Panc1 (cell line): ENCODE results near the gene ANKRA2. TPM values are rescaled to one million over a fixed set of nuclear protein-coding genes. Genes with fewer than 3 reads are reported as not detected.

Experiments
- ATAC-seq: fragments of 200-7000 bp; cut with Tn5 transposase; 2 replicates; pipeline ENCODE4 v1.9.1; 2020; ENCODE audit warnings: mild to moderate bottlenecking, moderate library complexity
- BruUV-seq: library from RNA; stranded (reverse); fragments of 400-500 nt; replicated peaks from 2 replicates; lab custom pipeline; 2021; lab: Mats Ljungman, UMichigan
- CTCF ChIA-PET: fragments of 300-600 bp; sonication (Branson Sonifier 250); formaldehyde crosslinking; loops from one replicate; lab custom pipeline; 2022; ENCODE audit warnings: antibody characterized with exemption; lab: Charles Lee
- POLR2A ChIA-PET: fragments of 300-600 bp; sonication (Branson Sonifier 250); formaldehyde crosslinking; loops from one replicate; lab custom pipeline; 2022; ENCODE audit warnings: antibody characterized with exemption; lab: Charles Lee
- DNase-seq: peaks from one replicate; pipeline ENCODE4 v3.0.0-alpha.2; 2010; ENCODE audit warnings: low read depth, low spot score
- H3K27ac ChIP-seq: 2 replicates; pipeline ENCODE4 v1.5.1; 2011; ENCODE audit warnings: mild to moderate bottlenecking, low read length, inconsistent platforms
- H3K27me3 ChIP-seq: fragments of 200-500 bp; sonication (Bioruptor generic); 2 replicates; pipeline ENCODE4 v1.6.0; 2014; ENCODE audit warnings: low read length, inconsistent platforms; ENCODE audit not compliant: control insufficient read depth, insufficient read depth
- H3K36me3 ChIP-seq: fragments of 200-500 bp; sonication (Bioruptor generic); 2 replicates; pipeline ENCODE4 v1.5.1; 2014; ENCODE audit warnings: inconsistent platforms, mild to moderate bottlenecking, low read length, moderate library complexity; ENCODE audit not compliant: control insufficient read depth, insufficient read depth
- H3K4me1 ChIP-seq: 2 replicates; pipeline ENCODE4 v1.5.1; 2011; ENCODE audit warnings: inconsistent platforms, mild to moderate bottlenecking, low read length, moderate library complexity; ENCODE audit not compliant: control insufficient read depth, insufficient read depth
- H3K4me3 ChIP-seq, 2 experiments: 2 replicates each; pipeline ENCODE4 v1.5.1; 2011 to 2012; ENCODE audit warnings: low read depth in 2 of 2, low read length in 2 of 2, mild to moderate bottlenecking in 2 of 2, inconsistent platforms in 1 of 2, moderate library complexity in 1 of 2
- H3K9me3 ChIP-seq: fragments of 200-500 bp; sonication (Bioruptor generic); 2 replicates; pipeline ENCODE4 v1.5.1; 2014; ENCODE audit warnings: low read depth, mild to moderate bottlenecking, inconsistent platforms, low read length, moderate library complexity; ENCODE audit not compliant: control insufficient read depth, insufficient read depth
- CTCF ChIP-seq: fragments of 450-650 bp; IDR thresholded peaks from 2 replicates; pipeline ENCODE4 v1.5.1; 2017; ENCODE audit warnings: mild to moderate bottlenecking
- POLR2AphosphoS5 ChIP-seq: IDR thresholded peaks from 2 replicates; pipeline ENCODE4 v1.6.1; 2012; ENCODE audit warnings: mild to moderate bottlenecking, low read depth, low read length, moderate library complexity
- REST ChIP-seq, 2 experiments: IDR thresholded peaks; 2 replicates each; pipeline ENCODE4 v1.6.1; 2011 to 2012; ENCODE audit warnings: low read depth in 2 of 2, control low read depth in 1 of 2, low read length in 1 of 2, mild to moderate bottlenecking in 1 of 2, moderate library complexity in 1 of 2; ENCODE audit not compliant: insufficient read depth in 1 of 2
- SIN3A ChIP-seq: IDR thresholded peaks from 2 replicates; pipeline ENCODE4 v1.6.1; 2012; ENCODE audit warnings: low read depth, mild to moderate bottlenecking, low read length, moderate library complexity, borderline replicate concordance; ENCODE audit not compliant: insufficient read depth
- TCF7L2 ChIP-seq: IDR thresholded peaks from 2 replicates; pipeline ENCODE4 v1.6.1; 2011; ENCODE audit warnings: mild to moderate bottlenecking, low read depth, low read length, inconsistent platforms
- in situ Hi-C: cut with HindIII; loops from 2 replicates; pipeline ENCODE4 v1.10.0; 2016; ENCODE audit warnings: low sequenced_read_pairs, low pct_unique_long_range_greater_than_20kb
- intact Hi-C: fragments of 100-400 bp; cut with micrococcal nuclease; formaldehyde crosslinking; loops from one replicate; pipeline ENCODE4 v1.10.0; 2022; ENCODE audit not compliant: unreplicated experiment
- total RNA-seq: library from RNA; stranded (reverse); gene quantifications from one replicate; pipeline ENCODE4 v1.2.1, GENCODE V29; 2021; ENCODE audit not compliant: unreplicated experiment

ANKRA2 gene
- total RNA-seq, 1 experiment from 2014 or later = 6.7 TPM

- in situ Hi-C loops = no loop called here
- DNase-seq (no peak), ATAC-seq (no peak)
- no peak overlapping the region for H3K4me3 ChIP-seq
- ChIA-PET CTCF (interaction anchor here (0.6 kb wide), 1 partner anchor 1079 kb away, joined by 3 read pairs; no protein-coding TSS in a partner anchor), POLR2A (no interaction called here)
- TF ChIP-seq REST (IDR thresholded peaks at IDR 0.05; ENCODE audit: insufficient read depth in 1 of 2, low read depth in 2 of 2, low read length in 1 of 2) (no peak), POLR2AphosphoS5 (no peak), TCF7L2 (no peak), SIN3A (no peak), CTCF (no peak)
- no peaks in the 10 kb centered on the region for H3K9me3 ChIP-seq
- H3K36me3 ChIP-seq = no peaks in the 10 kb centered on the region
- H3K27ac ChIP-seq = no peak overlapping the region
- intact Hi-C loops = no loop called here
- H3K4me1 ChIP-seq = no peaks in the 10 kb centered on the region
- no peaks in the 10 kb centered on the region for H3K27me3 ChIP-seq
- no TSS peak for BruUV-seq
Measured at GRCh38 chr5:73587923-73588322, 22.5 kb upstream of the ANKRA2 start.

- Histone ChIP-seq H3K27me3 (no peaks in the 10 kb centered on the region), H3K4me3 (no peak overlapping the region), H3K27ac (no peak overlapping the region), H3K36me3 (peaks cover 32% of the 10 kb centered on the region), H3K9me3 (no peaks in the 10 kb centered on the region), H3K4me1 (no peaks in the 10 kb centered on the region)
- DNase-seq = no peak
- in situ Hi-C loops (no loop called here), intact Hi-C loops (no loop called here)
- CTCF ChIA-PET = interaction anchor here (0.5 kb wide), 1 partner anchor 233 kb away, joined by 3 read pairs; no protein-coding TSS in a partner anchor
- BruUV-seq = no TSS peak
- no peak for ATAC-seq
- no peak for TF ChIP-seq TCF7L2
- TF ChIP-seq POLR2AphosphoS5 = no peak
- TF ChIP-seq CTCF = no peak
- TF ChIP-seq REST (IDR thresholded peaks at IDR 0.05; ENCODE audit: insufficient read depth in 1 of 2, low read depth in 2 of 2, low read length in 1 of 2) = no peak
- no peak for TF ChIP-seq SIN3A
- POLR2A ChIA-PET = no interaction called here
Measured at GRCh38 chr5:73582285-73583145, 17.1 kb upstream of the ANKRA2 start.
